Testis (tissue), 3 donors: ENCODE results near the gene MMAB. TPM values are rescaled to one million over a fixed set of nuclear protein-coding genes. Genes with fewer than 3 reads are reported as not detected.

ENCODE experiments used
- DNase-seq: peaks from one replicate; pipeline ENCODE4 v3.0.0-alpha.2; 2019
- H3K27ac ChIP-seq, 2 donors: fragments of 200-600 bp; sonication (generic); one replicate each; pipeline ENCODE4 v1.5.1; 2019
- H3K27me3 ChIP-seq: fragments of 200-600 bp; sonication (generic); one replicate; pipeline ENCODE4 v1.5.1; 2019
- H3K36me3 ChIP-seq: fragments of 200-600 bp; sonication (generic); one replicate; pipeline ENCODE4 v1.5.1; 2017; ENCODE audit warnings: low read depth; ENCODE audit errors: missing control alignments
- H3K4me1 ChIP-seq: fragments of 200-600 bp; sonication (generic); one replicate; pipeline ENCODE4 v1.5.1; 2019
- H3K4me3 ChIP-seq, 2 donors: fragments of 200-600 bp; sonication (generic); one replicate each; pipeline ENCODE4 v1.5.1; 2017 to 2019
- H3K9me3 ChIP-seq: fragments of 200-600 bp; sonication (generic); one replicate; pipeline ENCODE4 v1.5.1; 2017
- CTCF ChIP-seq, 3 experiments: fragments of 450-650 bp in 2 of 3; fragments of 200-600 bp in 1 of 3; sonication (generic) in 1 of 3; IDR thresholded peaks; one replicate each; pipeline ENCODE4 v1.5.1; 2016 to 2019; ENCODE audit warnings: antibody characterized with exemption in 3 of 3, mild to moderate bottlenecking in 2 of 3, moderate library complexity in 1 of 3
- POLR2A ChIP-seq: fragments of 450-650 bp; IDR thresholded peaks from one replicate; pipeline ENCODE4 v1.6.1; 2017; ENCODE audit warnings: antibody characterized with exemption, mild to moderate bottlenecking, moderate library complexity
- WGBS, 2 donors: methylation state at CpG; one replicate each; pipeline ENCODE4 v1.1.5; 2018; 5-methylcytosine and 5-hydroxymethylcytosine counted together
- intact Hi-C: fragments of 100-400 bp; cut with DNase I; formaldehyde crosslinking; loops from one replicate; pipeline ENCODE4 v1.15.1; 2023; ENCODE audit warnings: low total_unique reads
- polyA plus RNA-seq: library from polyadenylated mRNA; stranded (reverse); fragments of 350-450 nt; fragmentation: Illumina TruSeq; extraction: RNeasy Lipid Tissue Mini Kit (QIAGEN cat#74804); gene quantifications from one replicate; pipeline ENCODE4 v1.2.3, GENCODE V29; 2014; ENCODE audit warnings: low read depth, low replicate concordance; ENCODE audit not compliant: insufficient read depth
- total RNA-seq, 2 donors: library from RNA; depleted of rRNA; stranded (reverse); fragments of >200 nt; gene quantifications; one replicate each; pipeline ENCODE4 v1.2.3, GENCODE V29; 2016

MMAB gene
- total and polyA plus RNA-seq, 3 donors from 2014 or later, result 23.6 to 45.2 (median 26.4) TPM

DNA sequence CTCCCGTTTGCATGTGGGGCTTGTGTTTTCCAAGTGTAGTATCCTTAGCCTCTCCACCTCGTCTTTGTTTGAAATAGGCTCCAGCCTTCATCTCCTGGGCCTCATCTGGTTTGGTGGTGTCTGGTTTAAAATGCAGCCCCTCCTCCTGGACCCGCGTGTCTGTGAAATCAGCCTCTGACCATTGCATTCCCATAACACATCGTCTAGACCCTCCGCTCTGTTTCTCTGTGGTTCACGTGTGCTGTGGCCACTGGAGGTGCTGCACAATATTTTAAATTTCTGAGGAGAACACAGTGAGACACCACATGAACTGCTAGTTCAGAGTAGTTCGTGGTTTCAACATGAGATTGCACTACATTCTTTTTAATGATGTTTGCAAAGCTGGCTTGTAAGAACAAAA, 60.3 kb downstream of the MMAB start:
- Histone ChIP-seq H3K4me3 (no peak overlapping the region), H3K36me3 (no peaks in the 10 kb centered on the region), H3K4me1 (peaks cover 12% of the 10 kb centered on the region), H3K9me3 (no peaks in the 10 kb centered on the region), H3K27ac (no peak overlapping the region), H3K27me3 (no peaks in the 10 kb centered on the region)
- intact Hi-C loops, result no loop called here
- no peak for DNase-seq
- TF ChIP-seq CTCF (IDR thresholded peaks at IDR 0.05), result no peak
- no peak for TF ChIP-seq POLR2A
- 39 to 45% methylated on average over 8 of the region's 8 CpGs for WGBS, 2 donors

- Histone ChIP-seq H3K36me3 (no peaks in the 10 kb centered on the region), H3K27ac (no peak overlapping the region), H3K4me1 (peaks cover 12% of the 10 kb centered on the region), H3K9me3 (no peaks in the 10 kb centered on the region), H3K27me3 (no peaks in the 10 kb centered on the region), H3K4me3 (no peak overlapping the region)
- WGBS, 2 donors, result 33 to 56% methylated on average over 1 of the region's 1 CpG
- DNase-seq, result no peak
- TF ChIP-seq POLR2A, result no peak
- intact Hi-C loops, result no loop called here
These were observed 60.7 kb downstream of the MMAB start for GRCh38 chr12:109512608-109513007.

DNA sequence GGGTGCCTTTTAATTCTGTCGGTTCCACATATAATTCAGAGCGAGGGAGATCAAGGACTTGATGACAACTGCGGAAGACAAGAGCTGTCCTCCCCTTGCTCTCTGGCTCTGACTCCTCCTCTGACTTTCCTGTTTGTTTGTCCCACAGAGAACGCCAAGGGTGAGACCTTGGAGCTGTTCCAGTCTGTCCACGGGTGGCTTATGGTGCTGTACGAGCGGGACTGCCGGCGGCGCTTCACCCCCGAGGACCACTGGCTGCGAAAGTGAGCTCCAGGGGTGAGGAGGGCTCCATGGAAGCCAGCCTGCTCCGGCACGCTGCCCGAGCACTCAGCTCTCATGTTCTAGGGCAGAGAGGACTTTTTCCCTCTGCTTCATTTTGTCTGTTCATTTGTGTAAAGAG, 63.1 kb downstream of the MMAB start:
- intact Hi-C loops, result no loop called here
- TF ChIP-seq POLR2A (no peak), CTCF (IDR thresholded peaks at IDR 0.05) (no peak)
- Histone ChIP-seq H3K27ac (peak overlapping the region in 1 of 2 donors; percentile 24), H3K36me3 (no peaks in the 10 kb centered on the region), H3K4me3 (no peak overlapping the region), H3K27me3 (no peaks in the 10 kb centered on the region), H3K4me1 (peaks cover 12% of the 10 kb centered on the region), H3K9me3 (no peaks in the 10 kb centered on the region)
- DNase-seq, result peak; percentile 76
- WGBS, 2 donors, result 59 to 64% methylated on average over 7 to 15 of the region's 15 CpGs

DNA sequence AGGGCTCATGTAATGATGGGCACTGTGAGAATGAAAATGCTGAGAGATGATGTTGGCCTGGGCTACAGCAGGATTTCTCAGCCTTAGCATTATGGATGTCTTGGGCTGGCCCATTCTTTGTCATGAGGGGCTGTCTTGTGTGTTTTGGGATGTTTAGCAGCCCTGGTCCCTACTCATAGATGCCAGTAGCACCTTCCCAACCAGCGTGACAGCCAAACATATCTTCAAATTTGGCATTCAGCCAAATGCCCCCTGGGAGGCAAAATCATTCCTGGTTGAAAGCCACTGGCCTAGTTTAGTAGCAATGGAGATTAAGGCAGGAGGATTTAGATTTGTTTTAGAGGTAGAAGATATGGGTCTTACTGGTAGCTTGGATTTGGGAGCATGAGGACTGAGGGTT, 69.2 kb downstream of the MMAB start:
- H3K4me1 ChIP-seq, result no peaks in the 10 kb centered on the region
- H3K27me3 ChIP-seq, result no peaks in the 10 kb centered on the region
- H3K27ac ChIP-seq, result no peak overlapping the region
- H3K9me3 ChIP-seq, result no peaks in the 10 kb centered on the region
- intact Hi-C loops, result no loop called here
- WGBS, 2 donors, result 46 to 71% methylated on average over 1 of the region's 1 CpG
- DNase-seq, result no peak
- H3K36me3 ChIP-seq, result no peaks in the 10 kb centered on the region
- no peak overlapping the region for H3K4me3 ChIP-seq
- no peak for TF ChIP-seq POLR2A
- no peak for TF ChIP-seq CTCF (IDR thresholded peaks at IDR 0.05)

Other genes starting within 250 kb of the MMAB start
- 1 to 10 TPM; 1.7 to 3.7 TPM for gene MYO1H, start 225.6 kb downstream of the MMAB start, total RNA-seq
- 2.9 TPM for gene MYO1H, start 225.6 kb downstream of the MMAB start, polyA plus RNA-seq
- 10 to 100 TPM; 43.0 to 58.7 TPM for gene KCTD10, start 96.2 kb downstream of the MMAB start, total RNA-seq
- gene KCTD10, start 96.2 kb downstream of the MMAB start, polyA plus RNA-seq, result 43.6 TPM
- 10 to 100 TPM; 65.6 to 66.8 TPM for gene UBE3B, start 95.9 kb downstream of the MMAB start, total RNA-seq
- gene UBE3B, start 95.9 kb downstream of the MMAB start, polyA plus RNA-seq, result 38.1 TPM
- gene MVK, start 290 bp upstream of the MMAB start, total RNA-seq, result 10 to 100 TPM; 49.8 to 63.1 TPM
- gene MVK, start 290 bp upstream of the MMAB start, polyA plus RNA-seq, result 63.6 TPM
- 10 to 100 TPM; 75.7 to 78.6 TPM for gene FAM222A, start 140.3 kb upstream of the MMAB start, total RNA-seq
- gene FAM222A, start 140.3 kb upstream of the MMAB start, polyA plus RNA-seq, result 34.5 TPM